Neuronal stem cell (in vitro differentiated cells): ENCODE measurements around the gene PRRT1B.
A peak's percentile ranks its signal among the peaks of the same experiment; 100 is the strongest.

ENCODE experiments used
- DNase-seq: peaks from one replicate; pipeline ENCODE4 v3.0.0-alpha.2; 2013; ENCODE audit warnings: low spot score
- H2AFZ ChIP-seq: one replicate; pipeline ENCODE4 v1.6.1; 2013; ENCODE audit warnings: mild to moderate bottlenecking, low read length, inconsistent platforms
- H2AK5ac ChIP-seq: 2 replicates; pipeline ENCODE4 v1.6.1; 2013; ENCODE audit warnings: low read depth, mild to moderate bottlenecking, inconsistent platforms, low read length, moderate library complexity, mixed read lengths
- H2BK120ac ChIP-seq: 2 replicates; pipeline ENCODE4 v1.6.1; 2013; ENCODE audit warnings: low read depth, mild to moderate bottlenecking, inconsistent platforms, low read length, moderate library complexity, mixed read lengths
- H2BK12ac ChIP-seq: one replicate; pipeline ENCODE4 v1.6.1; 2013; ENCODE audit warnings: low read length, inconsistent platforms
- H2BK15ac ChIP-seq: 2 replicates; pipeline ENCODE4 v1.6.1; 2013; ENCODE audit warnings: mild to moderate bottlenecking, low read length, inconsistent platforms, mixed read lengths
- H2BK5ac ChIP-seq: one replicate; pipeline ENCODE4 v1.6.1; 2013; ENCODE audit warnings: inconsistent platforms, mild to moderate bottlenecking, low read length, moderate library complexity
- H3K14ac ChIP-seq: one replicate; pipeline ENCODE4 v1.6.1; 2013; ENCODE audit warnings: low read length, inconsistent platforms
- H3K18ac ChIP-seq: 2 replicates; pipeline ENCODE4 v1.6.1; 2013; ENCODE audit warnings: low read length, inconsistent platforms
- H3K23ac ChIP-seq: 2 replicates; pipeline ENCODE4 v1.6.1; 2013; ENCODE audit warnings: low read depth, mild to moderate bottlenecking, mixed read lengths, low read length, inconsistent platforms; ENCODE audit not compliant: poor library complexity
- H3K27ac ChIP-seq: replicated peaks from 3 replicates; pipeline ENCODE4 v1.5.1; 2013; ENCODE audit warnings: low read length, inconsistent platforms
- H3K27me3 ChIP-seq, 3 experiments: 2 replicates each; pipeline ENCODE4 v1.6.1; 2013; ENCODE audit warnings: low read length in 3 of 3, mild to moderate bottlenecking in 2 of 3, inconsistent platforms in 1 of 3, low read depth in 1 of 3, mixed read lengths in 1 of 3, moderate library complexity in 1 of 3; ENCODE audit not compliant: control insufficient read depth in 3 of 3, insufficient read depth in 3 of 3
- H3K36me3 ChIP-seq, 2 donors: replicated peaks in 1 of 2; 2 replicates each; pipeline ENCODE4 v1.6.1; 2013; ENCODE audit warnings: low read length in 2 of 2; ENCODE audit not compliant: control insufficient read depth in 2 of 2, insufficient read depth in 2 of 2
- H3K4ac ChIP-seq: 2 replicates; pipeline ENCODE4 v1.6.1; 2013; ENCODE audit warnings: inconsistent platforms, mild to moderate bottlenecking, low read length, moderate library complexity
- H3K4me1 ChIP-seq, 2 donors: 1 replicate in 1 of 2; 2 replicates in 1 of 2; pipeline ENCODE4 v1.6.1; 2013; ENCODE audit warnings: low read length in 2 of 2, low read depth in 1 of 2; ENCODE audit not compliant: control insufficient read depth in 2 of 2, insufficient read depth in 1 of 2
- H3K4me2 ChIP-seq: one replicate; pipeline ENCODE4 v1.6.1; 2013; ENCODE audit warnings: mild to moderate bottlenecking, low read length, inconsistent platforms; ENCODE audit not compliant: insufficient read depth, poor library complexity, severe bottlenecking
- H3K4me3 ChIP-seq, 2 donors: 2 replicates each; pipeline ENCODE4 v1.5.1; 2013; ENCODE audit warnings: low read length in 2 of 2, mild to moderate bottlenecking in 2 of 2, inconsistent platforms in 1 of 2, moderate library complexity in 1 of 2
- H3K79me1 ChIP-seq: one replicate; pipeline ENCODE4 v1.6.1; 2013; ENCODE audit warnings: low read depth, mild to moderate bottlenecking, inconsistent platforms, low read length, moderate library complexity
- H3K9ac ChIP-seq: one replicate; pipeline ENCODE4 v1.6.1; 2013; ENCODE audit warnings: mild to moderate bottlenecking, low read depth, low read length, inconsistent platforms; ENCODE audit not compliant: poor library complexity
- H3K9me3 ChIP-seq, 2 donors: replicated peaks in 1 of 2; 2 replicates each; pipeline versions ENCODE3 to v1.6.1; 2013; ENCODE audit warnings: low read length in 2 of 2, mild to moderate bottlenecking in 2 of 2, inconsistent platforms in 1 of 2, low read depth in 1 of 2, mixed read lengths in 1 of 2, moderate library complexity in 1 of 2; ENCODE audit not compliant: control insufficient read depth in 2 of 2, insufficient read depth in 1 of 2
- H4K8ac ChIP-seq: one replicate; pipeline ENCODE4 v1.6.1; 2013; ENCODE audit warnings: low read depth, mild to moderate bottlenecking, inconsistent platforms, low read length, moderate library complexity
- H4K91ac ChIP-seq: one replicate; pipeline ENCODE4 v1.6.1; 2013; ENCODE audit warnings: low read length, low read depth, mild to moderate bottlenecking, inconsistent platforms; ENCODE audit not compliant: poor library complexity
- WGBS, 2 donors: extraction: QIAGEN DNeasy Blood & Tissue Kit; methylation state at CpG; one replicate each; pipeline ENCODE4 v1.1.7; 2013; ENCODE audit warnings: missing lambda C conversion rate in 2 of 2, mixed read lengths in 1 of 2; ENCODE audit not compliant: insufficient read length in 2 of 2, insufficient replicate concordance in 1 of 2; ENCODE audit errors: extremely low coverage in 2 of 2; 5-methylcytosine and 5-hydroxymethylcytosine counted together

Gene PRRT1B

DNA sequence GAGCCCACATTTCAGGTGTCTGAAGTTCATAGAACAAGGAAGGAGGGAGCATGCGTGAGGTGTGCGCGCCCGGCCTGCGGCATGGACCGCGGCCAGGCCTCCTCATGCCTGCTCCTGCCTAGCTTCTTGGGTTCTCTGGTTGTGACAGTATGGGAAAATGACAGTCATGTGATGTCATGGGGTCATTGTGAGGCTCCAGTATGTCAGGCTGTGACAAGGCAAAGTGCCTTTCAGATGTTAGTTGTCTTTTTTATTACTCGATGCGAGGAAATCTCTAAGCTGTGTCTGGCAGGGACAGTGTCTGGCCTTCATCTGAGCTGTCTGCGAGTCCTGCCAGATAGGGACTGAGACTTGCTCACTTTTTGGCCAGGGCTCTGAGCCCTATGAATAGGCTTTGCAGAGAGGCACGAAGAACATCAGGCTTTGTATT, 27.5 kb upstream of the PRRT1B start:
- Histone ChIP-seq H3K4me1 (no peaks in the 10 kb centered on the region), H2BK12ac (no peak overlapping the region), H3K4me2 (no peak overlapping the region), H3K9me3 (peaks cover 3% of the 10 kb centered on the region in 2 donors), H4K91ac (no peak overlapping the region), H3K23ac (peak overlapping the region; percentile 27), H2BK120ac (no peak overlapping the region), H2AFZ (no peak overlapping the region), H3K9ac (no peak overlapping the region), H3K27me3 (no peaks in the 10 kb centered on the region), H3K18ac (no peak overlapping the region), H3K79me1 (peaks cover under 1% of the 10 kb centered on the region), H3K27ac (no peak overlapping the region), H2BK15ac (no peak overlapping the region), H3K36me3 (peaks cover 83 to 98% of the 10 kb centered on the region in 2 donors), H2AK5ac (no peak overlapping the region), H2BK5ac (no peak overlapping the region), H3K4me3 (peak overlapping the region in 1 of 2 donors; percentile 30), H3K14ac (no peak overlapping the region), H4K8ac (no peak overlapping the region), H3K4ac (no peak overlapping the region)
- no CpG with 5 or more reads among the region's 11 CpGs for WGBS, 2 donors
- DNase-seq = no peak

DNA sequence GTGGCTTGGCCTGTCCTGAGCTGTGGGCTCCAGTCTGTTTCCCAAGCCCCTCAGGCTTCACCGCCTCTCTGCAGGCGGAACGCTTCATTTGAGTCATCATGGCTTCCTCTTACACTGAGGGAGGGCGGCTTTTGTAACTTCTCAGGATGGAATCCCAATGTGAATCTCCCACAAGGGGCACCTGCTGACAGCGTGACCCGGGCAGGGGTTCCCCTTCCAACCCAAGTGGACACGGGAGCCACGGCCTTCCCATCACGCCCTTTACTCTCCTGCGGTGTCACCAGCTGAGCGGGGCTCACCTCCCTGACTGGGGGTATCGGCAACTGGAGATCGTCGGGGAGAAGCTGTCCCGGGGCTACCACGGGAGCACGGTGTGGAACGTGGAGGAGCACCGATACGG, 26.8 kb upstream of the PRRT1B start:
- no peak overlapping the region for H3K23ac ChIP-seq
- no peak for DNase-seq
- H3K79me1 ChIP-seq = peaks cover 2% of the 10 kb centered on the region
- H2BK5ac ChIP-seq = no peak overlapping the region
- no peak overlapping the region for H3K4me3 ChIP-seq
- H3K9me3 ChIP-seq = peaks cover 3% of the 10 kb centered on the region in 2 donors
- H3K4ac ChIP-seq = no peak overlapping the region
- H2AFZ ChIP-seq = no peak overlapping the region
- H3K36me3 ChIP-seq = peaks cover 80 to 98% of the 10 kb centered on the region in 2 donors
- no peak overlapping the region for H2AK5ac ChIP-seq
- no peak overlapping the region for H2BK15ac ChIP-seq
- no peak overlapping the region for H3K9ac ChIP-seq
- H3K27me3 ChIP-seq = no peaks in the 10 kb centered on the region
- no peak overlapping the region for H3K4me2 ChIP-seq
- no peak overlapping the region for H3K14ac ChIP-seq
- H4K8ac ChIP-seq = no peak overlapping the region
- no peak overlapping the region for H2BK120ac ChIP-seq
- H3K4me1 ChIP-seq = no peaks in the 10 kb centered on the region
- H3K27ac ChIP-seq = no peak overlapping the region
- H3K18ac ChIP-seq = no peak overlapping the region
- H4K91ac ChIP-seq = no peak overlapping the region
- no peak overlapping the region for H2BK12ac ChIP-seq
- WGBS, 2 donors = no CpG with 5 or more reads among the region's 20 CpGs

DNA sequence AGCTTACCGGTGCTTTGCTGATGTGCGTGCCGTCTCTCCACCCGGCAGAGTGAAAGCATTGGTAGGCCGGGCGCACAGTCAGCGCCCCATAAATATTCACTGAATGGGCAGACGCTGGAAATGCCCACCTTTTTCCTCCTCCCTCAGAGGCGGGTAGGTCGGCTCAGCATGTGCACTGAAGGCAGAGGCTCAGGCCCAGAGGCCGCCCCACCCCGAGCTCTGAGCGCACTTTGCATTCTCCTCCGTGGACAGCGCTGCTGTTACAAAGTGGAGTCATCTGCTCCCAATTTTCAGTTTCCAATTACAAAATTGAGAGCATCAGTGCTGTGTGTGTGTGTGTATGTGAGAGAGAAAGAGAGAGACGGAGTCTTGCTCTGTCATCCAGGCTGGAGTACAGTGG, 24.8 kb upstream of the PRRT1B start:
- H4K8ac ChIP-seq = no peak overlapping the region
- no peak for DNase-seq

DNA sequence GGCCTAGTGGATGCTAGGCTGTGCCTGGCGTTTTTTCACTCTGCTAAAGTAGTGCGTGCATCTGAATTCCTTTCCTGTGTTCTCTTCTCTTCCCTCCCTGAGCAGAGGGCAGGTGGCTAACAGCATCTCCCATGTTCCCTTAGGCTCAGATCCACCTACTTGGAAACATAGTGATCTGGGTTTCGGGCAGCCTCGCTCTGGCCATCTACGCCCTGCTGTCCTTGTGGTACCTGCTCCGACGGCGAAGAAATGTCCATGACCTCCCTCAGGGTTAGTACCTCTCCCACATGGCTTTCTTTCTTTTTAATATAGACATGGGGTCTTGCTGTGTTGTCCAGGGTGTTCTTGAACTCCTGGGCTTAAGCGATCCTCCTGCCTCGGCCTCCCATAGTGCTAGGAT, 24.1 kb upstream of the PRRT1B start:
- Histone ChIP-seq H3K4me2 (no peak overlapping the region), H2BK12ac (no peak overlapping the region), H3K27ac (no peak overlapping the region), H3K14ac (no peak overlapping the region), H3K9me3 (no peaks in the 10 kb centered on the region), H2BK120ac (no peak overlapping the region), H2AFZ (no peak overlapping the region), H3K79me1 (peaks cover 4% of the 10 kb centered on the region), H2BK5ac (no peak overlapping the region), H2AK5ac (no peak overlapping the region), H3K18ac (no peak overlapping the region), H3K4ac (no peak overlapping the region), H3K27me3 (no peaks in the 10 kb centered on the region), H3K4me1 (no peaks in the 10 kb centered on the region), H3K9ac (no peak overlapping the region), H3K36me3 (peaks cover 80 to 99% of the 10 kb centered on the region in 2 donors), H3K23ac (no peak overlapping the region), H4K8ac (no peak overlapping the region), H4K91ac (no peak overlapping the region), H3K4me3 (no peak overlapping the region), H2BK15ac (no peak overlapping the region)
- no peak for DNase-seq
- WGBS, 2 donors = no CpG with 5 or more reads among the region's 10 CpGs

More for the DNA sequence above, 24.8 kb upstream of the PRRT1B start:
- H2BK120ac ChIP-seq = no peak overlapping the region
- H3K23ac ChIP-seq = no peak overlapping the region
- no peak overlapping the region for H3K9ac ChIP-seq
- no peak overlapping the region for H2AFZ ChIP-seq
- H2BK5ac ChIP-seq = no peak overlapping the region
- H3K27ac ChIP-seq = no peak overlapping the region
- no peak overlapping the region for H2BK12ac ChIP-seq
- H3K36me3 ChIP-seq = peaks cover 81 to 99% of the 10 kb centered on the region in 2 donors
- no peak overlapping the region for H3K4ac ChIP-seq
- no peak overlapping the region for H3K14ac ChIP-seq
- H2AK5ac ChIP-seq = no peak overlapping the region
- H3K4me3 ChIP-seq = no peak overlapping the region
- no peaks in the 10 kb centered on the region for H3K4me1 ChIP-seq
- H2BK15ac ChIP-seq = no peak overlapping the region
- peaks cover 4% of the 10 kb centered on the region for H3K79me1 ChIP-seq
- H4K91ac ChIP-seq = no peak overlapping the region
- peaks cover under 1 to 1% of the 10 kb centered on the region in 2 donors for H3K9me3 ChIP-seq
- H3K4me2 ChIP-seq = no peak overlapping the region
- no CpG with 5 or more reads among the region's 16 CpGs for WGBS, 2 donors
- H3K18ac ChIP-seq = no peak overlapping the region
- no peaks in the 10 kb centered on the region for H3K27me3 ChIP-seq
